ENCODE measurements around the gene OR52W1. TPM values are rescaled to one million over a fixed set of nuclear protein-coding genes. Genes with fewer than 3 reads are reported as not detected.

The OR52W1 gene, protein sequence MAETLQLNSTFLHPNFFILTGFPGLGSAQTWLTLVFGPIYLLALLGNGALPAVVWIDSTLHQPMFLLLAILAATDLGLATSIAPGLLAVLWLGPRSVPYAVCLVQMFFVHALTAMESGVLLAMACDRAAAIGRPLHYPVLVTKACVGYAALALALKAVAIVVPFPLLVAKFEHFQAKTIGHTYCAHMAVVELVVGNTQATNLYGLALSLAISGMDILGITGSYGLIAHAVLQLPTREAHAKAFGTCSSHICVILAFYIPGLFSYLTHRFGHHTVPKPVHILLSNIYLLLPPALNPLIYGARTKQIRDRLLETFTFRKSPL
- not detected for polyA plus RNA-seq (2012; ENCODE audit: insufficient read length, low read depth)

DNA sequence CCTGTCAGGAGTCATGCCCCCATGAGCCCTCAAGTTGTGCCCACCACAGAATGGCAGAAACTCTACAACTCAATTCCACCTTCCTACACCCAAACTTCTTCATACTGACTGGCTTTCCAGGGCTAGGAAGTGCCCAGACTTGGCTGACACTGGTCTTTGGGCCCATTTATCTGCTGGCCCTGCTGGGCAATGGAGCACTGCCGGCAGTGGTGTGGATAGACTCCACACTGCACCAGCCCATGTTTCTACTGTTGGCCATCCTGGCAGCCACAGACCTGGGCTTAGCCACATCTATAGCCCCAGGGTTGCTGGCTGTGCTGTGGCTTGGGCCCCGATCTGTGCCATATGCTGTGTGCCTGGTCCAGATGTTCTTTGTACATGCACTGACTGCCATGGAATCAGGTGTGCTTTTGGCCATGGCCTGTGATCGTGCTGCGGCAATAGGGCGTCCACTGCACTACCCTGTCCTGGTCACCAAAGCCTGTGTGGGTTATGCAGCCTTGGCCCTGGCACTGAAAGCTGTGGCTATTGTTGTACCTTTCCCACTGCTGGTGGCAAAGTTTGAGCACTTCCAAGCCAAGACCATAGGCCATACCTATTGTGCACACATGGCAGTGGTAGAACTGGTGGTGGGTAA is at the start of gene OR52W1:
Gene OR52W1, plus strand, starts transcription at position 51 of the 637 bp plus-strand sequence. Its CDS starts 0 bp downstream, at position 51.
- TF ChIP-seq TAF1 (IDR thresholded peaks at IDR 0.05; ENCODE audit: borderline replicate concordance, insufficient read depth, low read length): no peak
- no peak for TF ChIP-seq FOXP2 (optimal IDR thresholded peaks at IDR 0.05; ENCODE audit: borderline replicate concordance, extremely low read depth, extremely low read length, insufficient read depth)
- no peak for TF ChIP-seq POLR2AphosphoS5 (IDR thresholded peaks at IDR 0.05; ENCODE audit: low read depth, low read length)

- TF ChIP-seq TAF1 (IDR thresholded peaks at IDR 0.05; ENCODE audit: borderline replicate concordance, insufficient read depth, low read length): no peak
- TF ChIP-seq SIN3A (IDR thresholded peaks at IDR 0.05; ENCODE audit: borderline replicate concordance, insufficient read depth, low read length): no peak
- no peak for TF ChIP-seq REST (IDR thresholded peaks at IDR 0.05; ENCODE audit: insufficient read depth in 1 of 2, low read depth in 2 of 2, low read length in 2 of 2)
- TF ChIP-seq POLR2AphosphoS5 (IDR thresholded peaks at IDR 0.05; ENCODE audit: low read depth, low read length): no peak
- TF ChIP-seq FOXP2 (optimal IDR thresholded peaks at IDR 0.05; ENCODE audit: borderline replicate concordance, extremely low read depth, extremely low read length, insufficient read depth): no peak
These were observed 47.9 kb upstream of the OR52W1 start for GRCh38 chr11:6151117-6151516.

- TF ChIP-seq SIN3A (IDR thresholded peaks at IDR 0.05; ENCODE audit: borderline replicate concordance, insufficient read depth, low read length) (no peak), REST (IDR thresholded peaks at IDR 0.05; ENCODE audit: insufficient read depth in 1 of 2, low read depth in 2 of 2, low read length in 2 of 2) (no peak), FOXP2 (optimal IDR thresholded peaks at IDR 0.05; ENCODE audit: borderline replicate concordance, extremely low read depth, extremely low read length, insufficient read depth) (no peak), POLR2AphosphoS5 (IDR thresholded peaks at IDR 0.05; ENCODE audit: low read depth, low read length) (no peak), TAF1 (IDR thresholded peaks at IDR 0.05; ENCODE audit: borderline replicate concordance, insufficient read depth, low read length) (no peak)
These were observed 46.9 kb upstream of the OR52W1 start for GRCh38 chr11:6152126-6152525.

DNA sequence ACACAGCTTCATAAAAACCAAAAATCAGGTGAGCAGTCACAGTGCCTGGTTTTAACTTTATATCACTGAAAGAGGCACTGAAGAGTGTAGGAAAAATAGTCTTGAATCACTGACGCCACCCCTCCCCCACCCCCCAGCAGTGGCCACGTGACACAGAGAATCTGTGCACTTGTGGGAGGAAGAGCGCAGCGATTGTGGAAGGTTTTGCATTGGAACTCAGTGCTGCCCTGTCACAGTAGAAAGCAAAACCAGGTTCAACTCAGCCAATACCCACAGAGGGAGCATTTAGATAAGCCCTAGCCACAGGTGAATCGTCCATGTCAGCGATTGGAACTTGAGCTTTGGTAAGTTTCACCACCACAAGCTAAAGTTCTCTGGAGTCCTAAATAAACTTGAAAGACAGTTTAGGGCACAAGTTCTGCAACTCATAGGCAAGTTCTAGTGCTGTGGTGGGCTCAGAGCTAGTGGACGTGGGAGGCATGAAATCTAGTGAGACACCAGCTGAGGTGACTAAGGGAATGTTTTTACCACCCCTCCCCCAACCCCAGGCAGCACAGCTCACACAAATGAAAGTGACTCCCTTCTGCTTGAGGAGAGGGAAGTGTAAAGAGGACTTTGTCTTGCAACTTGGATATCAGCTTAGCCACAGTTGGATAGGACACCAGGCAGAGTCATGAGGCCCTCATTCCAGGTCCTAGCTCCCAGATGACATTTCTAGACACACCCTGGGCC is 42.2 kb upstream of the OR52W1 start:
- TF ChIP-seq FOXP2 (optimal IDR thresholded peaks at IDR 0.05; ENCODE audit: borderline replicate concordance, extremely low read depth, extremely low read length, insufficient read depth): no peak

GRCh38 chr11:6170226-6170625 is 28.8 kb upstream of the OR52W1 start, which contains the start of gene OR52B2:
Gene OR52B2 (minus strand): TSS chr11:6170326. CDS start chr11:6170326, 0 bp downstream.
- TF ChIP-seq SIN3A (IDR thresholded peaks at IDR 0.05; ENCODE audit: borderline replicate concordance, insufficient read depth, low read length): no peak
- no peak for TF ChIP-seq POLR2AphosphoS5 (IDR thresholded peaks at IDR 0.05; ENCODE audit: low read depth, low read length)
- no peak for TF ChIP-seq REST (IDR thresholded peaks at IDR 0.05; ENCODE audit: insufficient read depth in 1 of 2, low read depth in 2 of 2, low read length in 2 of 2)
- no peak for TF ChIP-seq TAF1 (IDR thresholded peaks at IDR 0.05; ENCODE audit: borderline replicate concordance, insufficient read depth, low read length)
- TF ChIP-seq FOXP2 (optimal IDR thresholded peaks at IDR 0.05; ENCODE audit: borderline replicate concordance, extremely low read depth, extremely low read length, insufficient read depth): no peak
